Astrocyte (in vitro differentiated cells and primary cell): ENCODE measurements around the gene TFAP2A. TPM values are rescaled to one million over a fixed set of nuclear protein-coding genes. Genes with fewer than 3 reads are reported as not detected.

Experiments used
- DNase-seq: peaks from one replicate; pipeline ENCODE4 v3.0.0-alpha.2; 2010; ENCODE audit warnings: low read depth
- FAIRE-seq: peaks from 2 replicates; lab custom pipeline; 2011; peaks lifted over from hg19 to GRCh38; lab: Jason Lieb, UNC
- H2AFZ ChIP-seq: 2 replicates; pipeline ENCODE4 v1.6.0; 2012; ENCODE audit warnings: low read depth, low read length, inconsistent platforms
- H3K27ac ChIP-seq: 2 replicates; pipeline ENCODE4 v1.5.1; 2011; ENCODE audit warnings: low read depth, low read length, inconsistent platforms
- H3K27me3 ChIP-seq: 2 replicates; pipeline ENCODE4 v1.6.0; 2011; ENCODE audit warnings: low read length, inconsistent platforms; ENCODE audit not compliant: insufficient read depth
- H3K36me3 ChIP-seq: 2 replicates; pipeline ENCODE4 v1.5.1; 2011; ENCODE audit warnings: low read length, inconsistent platforms; ENCODE audit not compliant: insufficient read depth
- H3K4me1 ChIP-seq: 2 replicates; pipeline ENCODE4 v1.5.1; 2011; ENCODE audit warnings: low read length, inconsistent platforms; ENCODE audit not compliant: insufficient read depth
- H3K4me2 ChIP-seq: 2 replicates; pipeline ENCODE4 v1.6.0; 2012; ENCODE audit warnings: low read length, inconsistent platforms
- H3K4me3 ChIP-seq: 2 replicates; pipeline ENCODE4 v1.5.1; 2011; ENCODE audit warnings: low read depth, mild to moderate bottlenecking, low read length, inconsistent platforms; ENCODE audit not compliant: insufficient read depth
- H3K79me2 ChIP-seq: 2 replicates; pipeline ENCODE4 v1.6.0; 2012; ENCODE audit warnings: mild to moderate bottlenecking, low read length, inconsistent platforms; ENCODE audit not compliant: insufficient read depth
- H3K9ac ChIP-seq: 2 replicates; pipeline ENCODE4 v1.6.0; 2012; ENCODE audit warnings: mild to moderate bottlenecking, low read length, inconsistent platforms
- H3K9me3 ChIP-seq: 2 replicates; pipeline ENCODE4 v1.5.1; 2012; ENCODE audit warnings: low read depth, mild to moderate bottlenecking, low read length, inconsistent platforms; ENCODE audit not compliant: insufficient read depth
- H4K20me1 ChIP-seq: 2 replicates; pipeline ENCODE4 v1.6.0; 2012; ENCODE audit warnings: low read length, inconsistent platforms; ENCODE audit not compliant: insufficient read depth
- H3K27ac Mint-ChIP-seq: one replicate; pipeline ENCODE4 v1.8.0; 2021; ENCODE audit warnings: mild to moderate bottlenecking, mixed read lengths; ENCODE audit not compliant: unreplicated experiment
- H3K27me3 Mint-ChIP-seq: one replicate; pipeline ENCODE4 v1.8.0; 2021; ENCODE audit warnings: low read depth, mixed read lengths; ENCODE audit not compliant: unreplicated experiment
- H3K36me3 Mint-ChIP-seq: one replicate; pipeline ENCODE4 v1.8.0; 2021; ENCODE audit warnings: low read depth, mixed read lengths; ENCODE audit not compliant: unreplicated experiment
- H3K4me1 Mint-ChIP-seq: one replicate; pipeline ENCODE4 v1.8.0; 2021; ENCODE audit warnings: low read depth, mixed read lengths; ENCODE audit not compliant: unreplicated experiment
- H3K4me3 Mint-ChIP-seq: one replicate; pipeline ENCODE4 v1.8.0; 2021; ENCODE audit warnings: mild to moderate bottlenecking, moderate library complexity, mixed read lengths; ENCODE audit not compliant: unreplicated experiment
- H3K9me3 Mint-ChIP-seq: one replicate; pipeline ENCODE4 v1.8.0; 2021; ENCODE audit warnings: mild to moderate bottlenecking, mixed read lengths; ENCODE audit not compliant: unreplicated experiment
- EZH2 ChIP-seq: IDR thresholded peaks from 2 replicates; pipeline ENCODE4 v1.6.1; 2012; ENCODE audit warnings: mild to moderate bottlenecking, low read length, inconsistent platforms; ENCODE audit not compliant: insufficient read depth
- total RNA-seq: library from RNA; stranded (reverse); gene quantifications from 2 replicates; pipeline ENCODE4 v1.2.1, GENCODE V29; 2021
- TF ChIP-seq, protein P1 (sequence below): IDR thresholded peaks from 2 replicates; pipeline ENCODE4 v1.5.1; 2011; ENCODE audit warnings: low read depth, mild to moderate bottlenecking, inconsistent platforms, low read length, moderate library complexity; ENCODE audit not compliant: insufficient read depth

Gene TFAP2A
- total RNA-seq, 1 donor from 2014 or later, result 6.6 TPM

DNA sequence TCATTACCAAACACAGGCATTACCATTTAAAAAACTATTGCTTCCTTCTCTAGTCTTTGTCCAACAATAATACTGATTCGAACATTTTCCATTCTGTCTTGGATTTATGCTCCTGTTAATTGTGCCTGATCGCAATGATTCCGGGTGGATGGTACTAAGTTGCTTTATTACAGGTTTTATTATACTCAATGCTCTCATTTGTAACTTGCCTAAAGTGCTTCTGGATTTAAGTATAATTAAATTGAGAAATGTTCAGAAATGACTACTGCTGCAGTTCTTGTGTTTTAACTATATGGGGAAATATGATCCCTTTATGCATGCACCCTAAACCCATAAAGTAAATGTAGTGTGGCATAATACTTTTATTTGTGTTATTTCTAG lies 7.2 kb downstream of the TFAP2A start:
- Histone ChIP-seq H3K4me3 (no peak overlapping the region), H3K36me3 (no peaks in the 10 kb centered on the region), H3K4me1 (peaks cover 11% of the 10 kb centered on the region), H3K4me2 (no peak overlapping the region), H4K20me1 (peaks cover 7% of the 10 kb centered on the region), H3K9ac (no peak overlapping the region), H2AFZ (no peak overlapping the region), H3K79me2 (no peaks in the 10 kb centered on the region), H3K27me3 (peaks cover 75% of the 10 kb centered on the region), H3K9me3 (no peaks in the 10 kb centered on the region), H3K27ac (no peak overlapping the region)
- H3K4me1 Mint-ChIP-seq, result peaks cover 5% of the 10 kb centered on the region
- TF ChIP-seq, protein P1, sequence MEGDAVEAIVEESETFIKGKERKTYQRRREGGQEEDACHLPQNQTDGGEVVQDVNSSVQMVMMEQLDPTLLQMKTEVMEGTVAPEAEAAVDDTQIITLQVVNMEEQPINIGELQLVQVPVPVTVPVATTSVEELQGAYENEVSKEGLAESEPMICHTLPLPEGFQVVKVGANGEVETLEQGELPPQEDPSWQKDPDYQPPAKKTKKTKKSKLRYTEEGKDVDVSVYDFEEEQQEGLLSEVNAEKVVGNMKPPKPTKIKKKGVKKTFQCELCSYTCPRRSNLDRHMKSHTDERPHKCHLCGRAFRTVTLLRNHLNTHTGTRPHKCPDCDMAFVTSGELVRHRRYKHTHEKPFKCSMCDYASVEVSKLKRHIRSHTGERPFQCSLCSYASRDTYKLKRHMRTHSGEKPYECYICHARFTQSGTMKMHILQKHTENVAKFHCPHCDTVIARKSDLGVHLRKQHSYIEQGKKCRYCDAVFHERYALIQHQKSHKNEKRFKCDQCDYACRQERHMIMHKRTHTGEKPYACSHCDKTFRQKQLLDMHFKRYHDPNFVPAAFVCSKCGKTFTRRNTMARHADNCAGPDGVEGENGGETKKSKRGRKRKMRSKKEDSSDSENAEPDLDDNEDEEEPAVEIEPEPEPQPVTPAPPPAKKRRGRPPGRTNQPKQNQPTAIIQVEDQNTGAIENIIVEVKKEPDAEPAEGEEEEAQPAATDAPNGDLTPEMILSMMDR, result no peak
- TF ChIP-seq EZH2, result no peak
- no peaks in the 10 kb centered on the region for H3K36me3 Mint-ChIP-seq
- H3K4me3 Mint-ChIP-seq, result no peak overlapping the region
- no peak for FAIRE-seq
- DNase-seq, result no peak
- H3K27ac Mint-ChIP-seq, result no peak overlapping the region
- peaks cover 72% of the 10 kb centered on the region for H3K27me3 Mint-ChIP-seq
- peaks cover 23% of the 10 kb centered on the region for H3K9me3 Mint-ChIP-seq

DNA sequence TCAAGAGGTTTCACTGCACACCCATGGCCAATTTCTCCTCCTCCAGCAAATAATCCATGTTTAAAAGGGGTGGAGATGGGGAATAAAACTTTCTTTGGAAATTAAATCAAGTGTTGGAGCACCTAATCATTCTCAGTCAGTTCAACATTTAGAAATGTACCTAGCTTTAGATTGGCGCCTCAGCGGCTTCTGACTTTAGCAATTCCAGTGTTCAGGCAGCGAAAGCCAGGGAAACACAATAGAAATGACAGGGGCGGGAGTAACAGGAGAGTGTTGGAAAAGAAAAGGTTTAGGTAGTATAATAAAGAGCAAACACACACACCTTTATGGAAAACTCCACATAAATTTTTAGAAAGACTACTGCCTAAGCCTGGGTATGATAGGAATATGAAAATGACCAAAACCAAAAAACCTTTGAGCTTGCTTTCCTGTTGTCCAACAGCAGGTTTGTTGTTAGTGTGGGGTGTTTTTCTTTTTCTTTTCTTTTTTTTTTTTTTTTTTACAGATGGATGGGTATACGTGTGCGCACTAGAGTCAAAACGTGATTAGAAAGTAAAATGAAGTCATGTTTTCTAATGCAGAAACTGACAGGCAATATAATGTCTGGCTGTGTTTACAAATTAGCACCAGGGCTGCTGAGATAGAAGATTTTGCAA lies 7.7 kb downstream of the TFAP2A start:
- Mint-ChIP-seq H3K36me3 (no peaks in the 10 kb centered on the region), H3K4me3 (no peak overlapping the region), H3K9me3 (peaks cover 22% of the 10 kb centered on the region), H3K27ac (no peak overlapping the region), H3K4me1 (peaks cover 5% of the 10 kb centered on the region), H3K27me3 (peaks cover 76% of the 10 kb centered on the region)
- H3K27ac ChIP-seq, result no peak overlapping the region
- H3K79me2 ChIP-seq, result no peaks in the 10 kb centered on the region
- peaks cover 77% of the 10 kb centered on the region for H3K27me3 ChIP-seq
- FAIRE-seq, result no peak
- no peak overlapping the region for H2AFZ ChIP-seq
- no peak for DNase-seq
- no peaks in the 10 kb centered on the region for H3K36me3 ChIP-seq
- TF ChIP-seq EZH2, result no peak
- TF ChIP-seq, protein P1, result no peak
- no peaks in the 10 kb centered on the region for H3K9me3 ChIP-seq
- H3K9ac ChIP-seq, result no peak overlapping the region
- H4K20me1 ChIP-seq, result peaks cover 7% of the 10 kb centered on the region
- no peak overlapping the region for H3K4me2 ChIP-seq
- H3K4me1 ChIP-seq, result peaks cover 11% of the 10 kb centered on the region
- no peak overlapping the region for H3K4me3 ChIP-seq

DNA sequence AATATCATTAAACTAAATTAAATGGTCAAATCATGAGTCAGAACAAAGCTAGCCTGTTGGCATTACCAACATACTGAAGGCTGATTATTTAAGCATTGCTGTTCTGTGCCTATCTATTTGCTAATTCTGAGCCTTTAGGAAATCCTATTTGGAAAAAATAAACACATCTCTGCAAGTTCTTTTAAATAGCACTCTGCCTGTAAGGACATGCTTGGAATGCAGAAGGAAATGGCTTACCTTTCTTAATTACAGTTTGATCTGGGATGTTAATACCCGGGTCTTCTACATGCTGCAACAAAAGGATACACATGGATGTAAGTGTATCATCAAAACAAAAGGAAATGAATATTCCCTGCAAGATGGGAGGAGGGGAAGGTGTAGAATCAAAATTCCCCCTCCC lies 8.3 kb downstream of the TFAP2A start:
- H3K9me3 ChIP-seq, result no peaks in the 10 kb centered on the region
- no peak overlapping the region for H2AFZ ChIP-seq
- no peaks in the 10 kb centered on the region for H3K79me2 ChIP-seq
- Mint-ChIP-seq H3K4me3 (no peak overlapping the region), H3K4me1 (peaks cover 5% of the 10 kb centered on the region), H3K9me3 (peaks cover 17% of the 10 kb centered on the region), H3K27me3 (peaks cover 77% of the 10 kb centered on the region), H3K36me3 (no peaks in the 10 kb centered on the region), H3K27ac (no peak overlapping the region)
- H3K4me2 ChIP-seq, result no peak overlapping the region
- H3K27ac ChIP-seq, result no peak overlapping the region
- peaks cover 11% of the 10 kb centered on the region for H3K4me1 ChIP-seq
- FAIRE-seq, result no peak
- H3K36me3 ChIP-seq, result no peaks in the 10 kb centered on the region
- H3K9ac ChIP-seq, result no peak overlapping the region
- H3K27me3 ChIP-seq, result peaks cover 77% of the 10 kb centered on the region
- TF ChIP-seq, protein P1, result no peak
- TF ChIP-seq EZH2, result peak; percentile 7
- H3K4me3 ChIP-seq, result no peak overlapping the region
- H4K20me1 ChIP-seq, result peaks cover 7% of the 10 kb centered on the region
- no peak for DNase-seq
